Activated T-helper 17 cell treated with anti-CD3 and anti-CD28 coated beads, Interleukin-2, amount 50 U/mL, for 72 hours (primary cell): ENCODE data around the gene CCDC178. TPM values are rescaled to one million over a fixed set of nuclear protein-coding genes. Genes with fewer than 3 reads are reported as not detected.
"Not testable (repeated sequence)": the region's sequence is repeated elsewhere in the genome, so short reads cannot be mapped to it uniquely, and the experiment has no call there.

ENCODE experiments used
- ATAC-seq: fragments of 150-1000 bp; cut with Tn5 transposase; replicated peaks from 2 replicates; pipeline ENCODE4 v1.10.0; 2021; ENCODE audit warnings: mild to moderate bottlenecking, moderate library complexity
- H3K27ac Mint-ChIP-seq: one replicate; pipeline ENCODE4 v1.8.0; 2022; ENCODE audit warnings: mixed read lengths
- H3K27me3 Mint-ChIP-seq: one replicate; pipeline ENCODE4 v1.8.0; 2022; ENCODE audit warnings: mixed read lengths
- H3K36me3 Mint-ChIP-seq: one replicate; pipeline ENCODE4 v1.8.0; 2022; ENCODE audit warnings: low read depth, mild to moderate bottlenecking, mixed read lengths
- H3K4me1 Mint-ChIP-seq: one replicate; pipeline ENCODE4 v1.8.0; 2022; ENCODE audit warnings: mixed read lengths
- H3K4me3 Mint-ChIP-seq: one replicate; pipeline ENCODE4 v1.8.0; 2022; ENCODE audit warnings: mild to moderate bottlenecking, mixed read lengths
- H3K9me3 Mint-ChIP-seq: one replicate; pipeline ENCODE4 v1.8.0; 2022; ENCODE audit warnings: mixed read lengths
- total RNA-seq, 2 donors: library from RNA; stranded (reverse); gene quantifications; one replicate each; pipeline ENCODE4 v1.2.3, GENCODE V29; 2022

Gene CCDC178
- total RNA-seq, 2 donors from 2014 or later: not detected

DNA sequence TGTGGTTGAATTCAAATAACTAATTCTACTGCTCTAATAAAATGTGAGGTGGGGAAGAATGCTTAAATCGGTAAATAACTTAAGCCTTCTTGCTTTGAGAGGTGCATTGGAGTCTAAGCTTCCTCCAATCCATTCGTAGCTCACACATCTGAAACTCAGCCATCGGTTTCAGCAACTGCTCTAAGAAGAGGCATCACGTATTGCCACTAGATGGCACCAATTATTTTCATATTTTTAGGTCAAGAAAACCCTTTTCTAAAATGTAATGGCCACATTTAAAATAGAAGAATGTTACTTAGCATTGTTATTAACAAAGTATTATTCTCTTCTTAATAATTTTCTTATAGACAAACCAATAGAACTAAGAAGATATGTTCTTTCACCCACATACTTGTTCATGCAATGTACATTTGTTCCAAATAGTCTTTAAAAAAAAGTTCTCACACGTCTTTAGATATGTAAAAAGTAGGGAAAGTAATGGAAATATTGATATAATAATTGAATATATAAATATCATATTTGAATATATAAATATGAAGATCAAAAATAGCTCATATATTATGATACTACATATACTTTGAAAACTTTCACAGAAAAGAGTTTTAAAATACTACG is 229.8 kb downstream of the CCDC178 start:
- Mint-ChIP-seq H3K4me3 (no peak overlapping the region), H3K9me3 (no peaks in the 10 kb centered on the region), H3K4me1 (no peaks in the 10 kb centered on the region), H3K27me3 (no peaks in the 10 kb centered on the region), H3K36me3 (no peaks in the 10 kb centered on the region), H3K27ac (no peak overlapping the region)
- ATAC-seq: no peak

GRCh38 chr18:33205777-33206176 is 234.7 kb downstream of the CCDC178 start:
- H3K36me3 Mint-ChIP-seq: no peaks in the 10 kb centered on the region
- H3K27ac Mint-ChIP-seq: no peak overlapping the region
- no peaks in the 10 kb centered on the region for H3K9me3 Mint-ChIP-seq
- no peak overlapping the region for H3K4me3 Mint-ChIP-seq
- H3K27me3 Mint-ChIP-seq: no peaks in the 10 kb centered on the region
- no peaks in the 10 kb centered on the region for H3K4me1 Mint-ChIP-seq
- ATAC-seq: no peak

- no peaks in the 10 kb centered on the region for H3K9me3 Mint-ChIP-seq
- ATAC-seq: no peak
- no peak overlapping the region for H3K27ac Mint-ChIP-seq
- H3K4me1 Mint-ChIP-seq: no peaks in the 10 kb centered on the region
- no peak overlapping the region for H3K4me3 Mint-ChIP-seq
- no peaks in the 10 kb centered on the region for H3K36me3 Mint-ChIP-seq
- H3K27me3 Mint-ChIP-seq: no peaks in the 10 kb centered on the region
These were observed 239.0 kb downstream of the CCDC178 start for GRCh38 chr18:33201509-33201926.

DNA sequence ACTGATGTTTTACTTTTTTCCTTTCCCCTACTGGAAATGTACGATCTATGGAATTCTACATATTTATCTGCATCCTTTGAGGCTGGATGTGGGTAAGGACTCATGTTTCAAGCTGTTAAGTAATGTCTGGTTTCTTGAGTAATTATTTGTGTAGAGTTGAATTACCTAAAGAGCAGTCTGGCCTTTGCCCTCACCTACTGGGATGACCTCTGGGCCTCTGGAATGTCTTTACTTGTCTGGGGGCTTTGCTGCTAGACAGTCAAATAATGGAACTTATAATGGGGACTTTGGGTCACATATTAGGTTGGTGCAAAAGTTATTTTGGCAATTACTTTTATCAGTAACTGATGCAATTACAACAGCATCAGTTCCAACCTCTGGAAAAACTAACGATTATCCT is 244.7 kb downstream of the CCDC178 start:
- H3K27me3 Mint-ChIP-seq: no peaks in the 10 kb centered on the region
- ATAC-seq: no peak
- H3K4me3 Mint-ChIP-seq: no peak overlapping the region
- no peaks in the 10 kb centered on the region for H3K9me3 Mint-ChIP-seq
- H3K4me1 Mint-ChIP-seq: no peaks in the 10 kb centered on the region
- no peaks in the 10 kb centered on the region for H3K36me3 Mint-ChIP-seq
- no peak overlapping the region for H3K27ac Mint-ChIP-seq

DNA sequence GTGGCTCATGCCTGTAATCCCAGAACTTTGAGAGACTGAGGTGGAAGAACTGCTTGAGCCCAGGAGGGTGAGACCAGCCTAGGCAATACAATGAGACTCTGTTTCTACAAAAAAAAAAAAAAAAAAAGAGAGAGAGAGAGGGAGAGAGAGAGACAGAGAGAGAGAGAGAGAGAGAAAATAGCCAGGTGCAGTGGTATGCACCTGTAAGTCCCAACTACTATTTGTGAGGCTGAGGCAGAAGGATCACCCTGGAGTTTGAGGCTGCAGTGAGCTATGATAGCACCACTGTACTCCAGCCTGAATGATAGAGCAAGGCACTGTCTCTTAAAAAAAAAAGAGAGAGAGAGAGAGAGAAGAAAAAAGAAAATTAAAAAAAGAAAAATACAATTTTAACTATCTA is 245.7 kb downstream of the CCDC178 start:
- Mint-ChIP-seq H3K36me3 (no peaks in the 10 kb centered on the region), H3K4me1 (no peaks in the 10 kb centered on the region), H3K4me3 (no peak overlapping the region), H3K9me3 (no peaks in the 10 kb centered on the region), H3K27ac (no peak overlapping the region), H3K27me3 (no peaks in the 10 kb centered on the region)
- ATAC-seq: no peak

DNA sequence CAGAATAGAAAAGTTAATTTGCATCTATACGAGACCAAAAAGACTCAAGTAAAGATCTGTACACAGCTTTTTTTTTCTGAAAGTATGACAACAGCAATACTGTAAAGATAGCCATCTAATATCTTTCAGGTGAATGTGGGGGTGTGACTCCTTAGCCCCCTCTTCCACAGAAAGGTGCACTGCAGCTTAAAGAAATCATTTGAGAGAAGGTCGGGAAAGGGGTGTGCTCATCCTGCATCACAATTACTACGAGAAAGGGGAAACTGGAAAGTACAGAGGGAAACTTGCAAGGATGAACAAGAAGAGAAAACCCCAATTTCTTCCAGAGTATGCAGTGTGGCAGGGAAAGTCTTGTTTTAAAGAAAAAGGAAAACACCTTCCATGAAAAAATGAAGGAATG is 255.6 kb downstream of the CCDC178 start:
- no peak for ATAC-seq
- H3K27me3 Mint-ChIP-seq: no peaks in the 10 kb centered on the region
- H3K4me3 Mint-ChIP-seq: no peak overlapping the region
- no peak overlapping the region for H3K27ac Mint-ChIP-seq
- H3K4me1 Mint-ChIP-seq: no peaks in the 10 kb centered on the region
- H3K9me3 Mint-ChIP-seq: no peaks in the 10 kb centered on the region
- no peaks in the 10 kb centered on the region for H3K36me3 Mint-ChIP-seq

DNA sequence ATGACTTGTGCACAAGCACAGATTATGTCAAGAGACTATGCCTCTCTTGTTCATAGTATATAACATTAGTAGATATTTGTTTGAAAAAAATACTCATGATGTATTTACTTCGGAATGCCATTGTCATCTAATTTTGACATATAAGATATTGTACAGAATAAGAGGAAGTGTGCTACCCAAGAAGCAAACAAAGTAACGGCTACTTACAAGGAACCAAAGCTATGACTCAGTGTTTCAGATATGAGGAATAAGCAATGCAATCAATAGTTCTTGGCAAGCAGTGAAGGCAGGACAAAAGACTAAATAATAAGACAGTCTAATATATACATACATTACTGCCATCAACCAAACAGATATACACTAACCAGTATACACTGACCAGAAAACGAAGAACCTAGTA is 256.3 kb downstream of the CCDC178 start:
- Mint-ChIP-seq H3K4me3 (no peak overlapping the region), H3K27ac (no peak overlapping the region), H3K36me3 (no peaks in the 10 kb centered on the region)

GRCh38 chr18:33183136-33183535 is 257.4 kb downstream of the CCDC178 start:
- H3K27me3 Mint-ChIP-seq: no peaks in the 10 kb centered on the region
- H3K27ac Mint-ChIP-seq: no peak overlapping the region
- H3K36me3 Mint-ChIP-seq: no peaks in the 10 kb centered on the region
- no peak overlapping the region for H3K4me3 Mint-ChIP-seq
- H3K4me1 Mint-ChIP-seq: no peaks in the 10 kb centered on the region
- no peak for ATAC-seq
- H3K9me3 Mint-ChIP-seq: no peaks in the 10 kb centered on the region

More for the DNA sequence above, 256.3 kb downstream of the CCDC178 start:
- Mint-ChIP-seq H3K9me3 (no peaks in the 10 kb centered on the region), H3K27me3 (no peaks in the 10 kb centered on the region), H3K4me1 (no peaks in the 10 kb centered on the region)
- ATAC-seq: no peak

GRCh38 chr18:33181016-33181415 is 259.5 kb downstream of the CCDC178 start:
- Mint-ChIP-seq H3K4me3 (no peak overlapping the region), H3K4me1 (no peaks in the 10 kb centered on the region), H3K27me3 (no peaks in the 10 kb centered on the region), H3K9me3 (no peaks in the 10 kb centered on the region), H3K36me3 (no peaks in the 10 kb centered on the region), H3K27ac (no peak overlapping the region)
- no peak for ATAC-seq

DNA sequence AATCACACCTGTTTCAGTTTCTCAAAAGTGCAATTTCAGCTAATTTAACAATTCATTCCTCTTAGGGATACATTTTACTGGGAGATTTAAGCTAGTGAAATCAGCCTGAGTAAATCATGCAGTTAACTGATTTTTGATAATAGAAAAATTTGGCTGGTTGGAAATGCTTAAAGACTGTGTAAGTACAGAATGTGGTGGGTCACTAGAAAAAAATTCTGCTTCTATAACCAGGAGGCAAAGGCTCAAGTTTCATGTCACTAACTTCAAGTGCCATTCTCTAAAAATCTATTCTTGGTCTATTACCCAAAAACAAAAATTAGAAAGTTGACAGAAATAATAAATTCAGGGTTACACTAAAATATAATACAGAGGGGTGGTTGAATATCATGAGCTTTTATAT is 271.3 kb downstream of the CCDC178 start:
- Mint-ChIP-seq H3K4me1 (no peaks in the 10 kb centered on the region), H3K27me3 (no peaks in the 10 kb centered on the region), H3K27ac (no peak overlapping the region), H3K9me3 (peaks cover 9% of the 10 kb centered on the region), H3K4me3 (no peak overlapping the region), H3K36me3 (no peaks in the 10 kb centered on the region)
- ATAC-seq: no peak

- H3K4me1 Mint-ChIP-seq, H3K4me3 Mint-ChIP-seq, ATAC-seq, H3K27me3 Mint-ChIP-seq, H3K9me3 Mint-ChIP-seq, H3K27ac Mint-ChIP-seq, H3K36me3 Mint-ChIP-seq: not testable (repeated sequence)
These were observed 276.4 kb downstream of the CCDC178 start for GRCh38 chr18:33164121-33164520.

DNA sequence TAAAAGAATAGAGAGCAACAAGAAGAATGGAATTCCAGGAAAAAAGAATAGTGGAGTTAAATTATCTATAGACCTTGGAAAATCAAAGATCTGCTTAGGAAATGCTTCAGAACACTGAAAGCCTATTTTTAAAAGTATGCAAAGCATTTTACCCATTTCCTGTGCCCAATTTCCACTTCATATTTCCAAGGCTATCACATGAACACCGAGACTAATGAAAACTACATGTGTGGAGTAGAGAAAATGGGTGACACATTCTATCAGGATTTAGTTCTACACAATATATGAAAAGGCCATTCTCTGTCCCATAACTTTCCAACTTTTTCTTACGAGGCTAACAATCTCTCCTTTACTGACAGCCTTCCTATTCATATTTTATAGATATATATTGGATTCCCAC is 279.4 kb downstream of the CCDC178 start:
- H3K27ac Mint-ChIP-seq: no peak overlapping the region
- H3K9me3 Mint-ChIP-seq: peaks cover 4% of the 10 kb centered on the region
- no peak overlapping the region for H3K4me3 Mint-ChIP-seq
- H3K27me3 Mint-ChIP-seq: no peaks in the 10 kb centered on the region
- no peak for ATAC-seq
- no peaks in the 10 kb centered on the region for H3K36me3 Mint-ChIP-seq
- no peaks in the 10 kb centered on the region for H3K4me1 Mint-ChIP-seq

GRCh38 chr18:33159151-33159550 is 281.4 kb downstream of the CCDC178 start:
- no peak overlapping the region for H3K4me3 Mint-ChIP-seq
- H3K27me3 Mint-ChIP-seq: no peaks in the 10 kb centered on the region
- no peak for ATAC-seq
- H3K36me3 Mint-ChIP-seq: no peaks in the 10 kb centered on the region
- H3K9me3 Mint-ChIP-seq: peaks cover 4% of the 10 kb centered on the region
- no peaks in the 10 kb centered on the region for H3K4me1 Mint-ChIP-seq
- H3K27ac Mint-ChIP-seq: no peak overlapping the region

- ATAC-seq: no peak
- Mint-ChIP-seq H3K27me3 (no peaks in the 10 kb centered on the region), H3K4me1 (no peaks in the 10 kb centered on the region), H3K9me3 (peaks cover 4% of the 10 kb centered on the region), H3K4me3 (no peak overlapping the region), H3K36me3 (no peaks in the 10 kb centered on the region), H3K27ac (no peak overlapping the region)
These were observed 282.6 kb downstream of the CCDC178 start for GRCh38 chr18:33157893-33158292.

- no peak overlapping the region for H3K4me3 Mint-ChIP-seq
- H3K27me3 Mint-ChIP-seq: no peaks in the 10 kb centered on the region
- H3K27ac Mint-ChIP-seq: no peak overlapping the region
- peaks cover 5% of the 10 kb centered on the region for H3K9me3 Mint-ChIP-seq
- H3K4me1 Mint-ChIP-seq: no peaks in the 10 kb centered on the region
- H3K36me3 Mint-ChIP-seq: no peaks in the 10 kb centered on the region
- no peak for ATAC-seq
These were observed 283.5 kb downstream of the CCDC178 start for GRCh38 chr18:33156906-33157470.

DNA sequence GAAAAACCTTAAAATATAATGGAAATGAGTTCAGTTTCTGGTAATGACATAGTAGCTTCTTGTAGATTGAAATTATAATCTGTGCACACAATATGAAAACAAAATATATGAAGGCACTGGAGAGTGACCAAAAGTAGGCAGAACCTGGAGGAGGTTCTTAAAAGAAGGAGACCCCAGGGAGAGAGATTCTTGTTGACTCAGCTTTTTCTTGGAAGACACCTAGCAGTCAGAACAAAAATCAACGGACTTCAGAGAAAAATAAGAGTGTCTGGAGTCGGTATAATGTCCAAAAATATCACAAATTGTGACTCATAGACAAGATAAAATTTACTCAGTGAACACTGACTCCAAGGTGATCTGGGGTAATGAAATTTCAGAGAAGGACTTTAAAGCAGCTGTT is 286.5 kb downstream of the CCDC178 start:
- ATAC-seq: no peak
- Mint-ChIP-seq H3K36me3 (no peaks in the 10 kb centered on the region), H3K27me3 (no peaks in the 10 kb centered on the region), H3K4me1 (no peaks in the 10 kb centered on the region), H3K9me3 (peaks cover 6% of the 10 kb centered on the region), H3K4me3 (no peak overlapping the region), H3K27ac (no peak overlapping the region)
